Progenitor cell of endocrine pancreas (in vitro differentiated cells): ENCODE data around the gene UNC13D. TPM values are rescaled to one million over a fixed set of nuclear protein-coding genes. Genes with fewer than 3 reads are reported as not detected.

ENCODE experiments used
- DNase-seq: peaks from one replicate; pipeline ENCODE4 v3.0.0; 2021; ENCODE audit warnings: low spot score; ENCODE audit not compliant: unreplicated experiment
- H3K27ac Mint-ChIP-seq: 2 replicates; pipeline ENCODE4 v1.8.0; 2021; ENCODE audit warnings: mild to moderate bottlenecking, moderate library complexity, mixed read lengths
- H3K27me3 Mint-ChIP-seq: 2 replicates; pipeline ENCODE4 v1.8.0; 2021; ENCODE audit warnings: mixed read lengths
- H3K36me3 Mint-ChIP-seq: 2 replicates; pipeline ENCODE4 v1.8.0; 2022; ENCODE audit warnings: mixed read lengths; ENCODE audit not compliant: insufficient read depth
- H3K4me1 Mint-ChIP-seq: 2 replicates; pipeline ENCODE4 v1.8.0; 2021; ENCODE audit warnings: low read depth, mixed read lengths
- H3K4me3 Mint-ChIP-seq: 2 replicates; pipeline ENCODE4 v1.8.0; 2021; ENCODE audit warnings: low read depth, mild to moderate bottlenecking, moderate library complexity, mixed read lengths
- H3K9me3 Mint-ChIP-seq: 2 replicates; pipeline ENCODE4 v1.8.0; 2021; ENCODE audit warnings: low read depth, mixed read lengths
- total RNA-seq: library from RNA; stranded (reverse); gene quantifications from 2 replicates; pipeline ENCODE4 v1.2.1, GENCODE V29; 2021
- TF ChIP-seq, protein P1 (sequence below): fragments of 200-600 bp; sonication (generic); IDR thresholded peaks from one replicate; pipeline ENCODE4 v1.5.0; 2021; ENCODE audit warnings: antibody characterized with exemption, mild to moderate bottlenecking; ENCODE audit not compliant: unreplicated experiment

Gene UNC13D
- total RNA-seq, 1 donor from 2014 or later, result 2.7 TPM

DNA sequence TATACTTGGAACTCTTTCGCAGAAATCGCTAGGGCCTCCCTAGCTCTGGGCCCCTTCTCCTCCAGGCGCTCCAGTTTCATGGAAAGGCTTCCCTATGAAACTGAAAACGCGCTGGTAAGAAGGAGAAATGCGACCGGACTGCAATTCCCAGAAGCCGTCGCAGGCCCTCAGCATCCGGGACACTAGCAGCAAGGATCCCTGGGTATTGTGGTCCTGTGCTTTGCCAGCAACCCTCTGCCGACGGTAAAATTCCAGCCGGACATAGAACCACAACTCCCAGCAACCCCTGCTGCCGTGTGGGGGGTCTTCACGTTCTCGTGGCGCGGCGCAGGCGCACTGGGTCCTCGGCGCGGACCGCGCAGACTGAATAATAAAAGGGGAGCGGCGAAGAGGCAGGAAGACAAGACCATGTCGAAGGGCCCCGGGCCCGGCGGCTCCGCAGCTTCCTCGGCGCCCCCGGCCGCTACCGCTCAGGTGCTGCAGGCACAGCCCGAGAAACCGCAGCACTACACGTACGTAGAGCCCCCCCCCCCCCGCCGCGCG, 59.7 kb downstream of the UNC13D start, which contains the start of gene UNK:
TSS of gene UNK (plus strand) at position 334 of the 543 bp plus-strand sequence. CDS start at position 409, 75 bp downstream.
- H3K4me3 Mint-ChIP-seq, result peak within 1 kb of the TSS; percentile 91
- H3K27ac Mint-ChIP-seq, result peak within 1 kb of the TSS; percentile 100
- no peaks in the 10 kb centered on the region for H3K27me3 Mint-ChIP-seq
- no peaks in the 10 kb centered on the region for H3K9me3 Mint-ChIP-seq
- H3K36me3 Mint-ChIP-seq, result peaks cover 6% of the 10 kb centered on the region
- peak; percentile 88 for DNase-seq
- TF ChIP-seq, protein P1, sequence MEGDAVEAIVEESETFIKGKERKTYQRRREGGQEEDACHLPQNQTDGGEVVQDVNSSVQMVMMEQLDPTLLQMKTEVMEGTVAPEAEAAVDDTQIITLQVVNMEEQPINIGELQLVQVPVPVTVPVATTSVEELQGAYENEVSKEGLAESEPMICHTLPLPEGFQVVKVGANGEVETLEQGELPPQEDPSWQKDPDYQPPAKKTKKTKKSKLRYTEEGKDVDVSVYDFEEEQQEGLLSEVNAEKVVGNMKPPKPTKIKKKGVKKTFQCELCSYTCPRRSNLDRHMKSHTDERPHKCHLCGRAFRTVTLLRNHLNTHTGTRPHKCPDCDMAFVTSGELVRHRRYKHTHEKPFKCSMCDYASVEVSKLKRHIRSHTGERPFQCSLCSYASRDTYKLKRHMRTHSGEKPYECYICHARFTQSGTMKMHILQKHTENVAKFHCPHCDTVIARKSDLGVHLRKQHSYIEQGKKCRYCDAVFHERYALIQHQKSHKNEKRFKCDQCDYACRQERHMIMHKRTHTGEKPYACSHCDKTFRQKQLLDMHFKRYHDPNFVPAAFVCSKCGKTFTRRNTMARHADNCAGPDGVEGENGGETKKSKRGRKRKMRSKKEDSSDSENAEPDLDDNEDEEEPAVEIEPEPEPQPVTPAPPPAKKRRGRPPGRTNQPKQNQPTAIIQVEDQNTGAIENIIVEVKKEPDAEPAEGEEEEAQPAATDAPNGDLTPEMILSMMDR, result no peak
- H3K4me1 Mint-ChIP-seq, result peaks cover 38% of the 10 kb centered on the region

DNA sequence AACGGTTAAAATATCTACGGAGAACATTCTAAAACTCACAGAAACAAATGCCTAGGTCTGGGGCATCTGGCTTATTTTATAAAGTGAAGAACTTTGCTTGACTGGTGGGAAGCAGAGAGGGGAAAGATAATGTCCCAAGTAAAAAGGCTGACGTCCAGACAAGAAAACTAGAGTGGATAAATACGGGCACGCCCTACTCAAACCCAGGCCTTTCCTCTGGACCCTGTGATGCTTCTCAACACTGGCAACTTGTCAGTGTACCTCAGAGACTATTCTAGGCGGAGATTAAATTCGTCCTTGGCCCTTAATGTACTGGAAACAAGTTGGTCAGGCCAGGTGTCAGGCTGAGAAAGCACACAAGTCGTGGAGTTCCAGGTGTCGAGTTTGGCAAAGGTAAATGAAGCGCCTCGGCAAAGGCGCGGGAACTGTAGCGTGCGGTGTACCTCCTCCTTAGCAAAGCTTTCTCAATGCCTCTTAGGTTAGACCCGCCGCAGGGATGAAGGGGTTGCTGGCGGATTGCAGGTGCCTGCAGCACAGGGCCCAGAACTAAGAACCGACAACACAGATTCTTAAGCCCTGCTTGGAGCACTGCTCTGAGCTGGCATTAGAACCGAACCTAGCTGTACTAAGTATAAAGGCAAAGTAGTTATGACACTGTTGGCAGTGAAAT, 60.3 kb downstream of the UNC13D start:
- H3K27me3 Mint-ChIP-seq, result no peaks in the 10 kb centered on the region
- TF ChIP-seq, protein P1, result no peak
- peaks cover 7% of the 10 kb centered on the region for H3K36me3 Mint-ChIP-seq
- DNase-seq, result no peak
- no peaks in the 10 kb centered on the region for H3K9me3 Mint-ChIP-seq
- H3K4me3 Mint-ChIP-seq, result peak overlapping the region; percentile 91
- peaks cover 38% of the 10 kb centered on the region for H3K4me1 Mint-ChIP-seq
- H3K27ac Mint-ChIP-seq, result peak overlapping the region; percentile 100

DNA sequence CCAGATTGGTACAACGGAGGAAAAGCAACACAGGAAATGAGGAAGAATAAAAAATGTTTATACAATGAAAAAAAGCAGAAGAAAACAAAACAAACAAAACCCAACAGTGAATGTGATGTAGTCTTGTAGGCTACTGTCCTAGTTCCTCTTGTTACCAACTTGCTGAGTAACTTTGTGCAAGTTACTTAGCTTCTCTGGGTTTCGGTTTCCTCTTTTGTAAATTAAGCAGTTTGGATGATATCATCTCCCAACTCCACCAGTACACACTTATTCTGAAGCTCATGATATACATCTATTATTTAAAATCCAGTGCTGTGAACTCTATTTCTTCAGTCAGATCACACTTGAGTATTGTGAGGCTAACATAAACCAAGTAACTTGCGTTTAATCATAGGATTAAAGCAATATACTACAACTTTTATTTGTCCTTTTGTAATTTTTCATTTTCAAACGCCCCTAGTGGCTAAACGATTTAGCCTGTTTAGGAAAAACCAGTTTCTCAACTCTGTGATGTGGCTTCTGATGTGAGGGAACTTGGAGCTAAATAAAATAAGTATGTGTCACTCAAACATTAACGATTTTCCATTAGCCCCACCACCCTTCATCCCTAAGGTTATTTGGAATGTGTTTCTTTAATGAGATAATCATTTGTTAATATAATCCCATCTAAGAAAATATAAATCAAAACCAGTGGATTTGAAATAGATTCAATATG, 61.0 kb downstream of the UNC13D start:
- H3K36me3 Mint-ChIP-seq, result peaks cover 13% of the 10 kb centered on the region
- no peak for DNase-seq
- peak overlapping the region; percentile 56 for H3K4me3 Mint-ChIP-seq
- TF ChIP-seq, protein P1, result peak; percentile 83
- no peaks in the 10 kb centered on the region for H3K27me3 Mint-ChIP-seq
- no peaks in the 10 kb centered on the region for H3K9me3 Mint-ChIP-seq
- H3K4me1 Mint-ChIP-seq, result peaks cover 39% of the 10 kb centered on the region
- peak overlapping the region; percentile 100 for H3K27ac Mint-ChIP-seq

DNA sequence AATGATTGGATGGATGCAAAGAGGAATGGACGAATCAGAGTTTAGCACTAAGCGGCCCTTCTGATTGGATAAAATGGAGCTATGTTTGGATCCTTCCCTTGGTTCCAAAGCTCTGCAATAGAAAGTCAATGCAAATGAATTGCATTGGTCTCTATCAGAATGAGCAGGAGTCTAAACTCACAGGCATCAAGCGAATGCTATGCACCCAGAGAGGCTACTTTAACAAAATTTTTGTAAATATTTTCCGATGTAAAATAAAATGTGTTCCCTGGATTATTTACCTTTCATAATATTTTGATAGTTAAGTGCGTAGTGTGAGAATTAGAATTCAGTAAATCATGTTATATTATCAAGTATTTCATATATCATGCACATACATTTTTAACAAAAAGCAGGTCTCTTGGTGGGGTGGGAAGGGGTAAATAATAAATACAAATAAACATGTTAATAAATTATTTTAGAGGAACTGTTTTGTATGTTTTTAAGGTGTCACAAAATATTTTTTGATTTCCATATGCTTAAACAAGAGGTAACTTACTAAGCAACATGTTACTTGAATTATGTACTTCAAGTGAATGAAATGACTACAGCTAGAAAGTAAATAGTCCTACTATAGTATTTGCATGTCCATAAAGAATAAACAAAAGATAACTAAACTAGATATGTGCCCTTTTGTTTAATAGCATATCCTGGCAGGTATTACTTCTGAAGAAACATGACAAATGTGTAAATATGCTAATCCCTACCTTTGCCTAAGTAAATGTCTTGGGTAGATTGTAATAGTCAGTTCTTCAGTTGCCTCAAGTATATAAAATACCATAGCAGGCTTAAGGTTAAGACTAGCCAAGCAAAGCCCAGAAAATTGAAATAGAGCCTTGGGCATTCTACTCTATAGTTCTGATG, 64.0 kb downstream of the UNC13D start:
- Mint-ChIP-seq H3K27me3 (no peaks in the 10 kb centered on the region), H3K36me3 (peaks cover 26% of the 10 kb centered on the region), H3K9me3 (no peaks in the 10 kb centered on the region), H3K4me3 (peak overlapping the region; percentile 95), H3K27ac (peak overlapping the region; percentile 100), H3K4me1 (peaks cover 35% of the 10 kb centered on the region)
- DNase-seq, result no peak
- TF ChIP-seq, protein P1, result no peak
